EL (cell line): Measurements from ENCODE around the gene ZNF33B.
A peak's percentile ranks its signal among the peaks of the same experiment; 100 is the strongest.
"Not testable (repeated sequence)": the region's sequence is repeated elsewhere in the genome, so short reads cannot be mapped to it uniquely, and the experiment has no call there.

Experiments used
- DNase-seq: peaks from one replicate; pipeline ENCODE4 v3.0.0-alpha.2; 2016

Gene ZNF33B

GRCh38 chr10:42609872-42610271 is 28.5 kb downstream of the ZNF33B start:
- no peak for DNase-seq

DNA sequence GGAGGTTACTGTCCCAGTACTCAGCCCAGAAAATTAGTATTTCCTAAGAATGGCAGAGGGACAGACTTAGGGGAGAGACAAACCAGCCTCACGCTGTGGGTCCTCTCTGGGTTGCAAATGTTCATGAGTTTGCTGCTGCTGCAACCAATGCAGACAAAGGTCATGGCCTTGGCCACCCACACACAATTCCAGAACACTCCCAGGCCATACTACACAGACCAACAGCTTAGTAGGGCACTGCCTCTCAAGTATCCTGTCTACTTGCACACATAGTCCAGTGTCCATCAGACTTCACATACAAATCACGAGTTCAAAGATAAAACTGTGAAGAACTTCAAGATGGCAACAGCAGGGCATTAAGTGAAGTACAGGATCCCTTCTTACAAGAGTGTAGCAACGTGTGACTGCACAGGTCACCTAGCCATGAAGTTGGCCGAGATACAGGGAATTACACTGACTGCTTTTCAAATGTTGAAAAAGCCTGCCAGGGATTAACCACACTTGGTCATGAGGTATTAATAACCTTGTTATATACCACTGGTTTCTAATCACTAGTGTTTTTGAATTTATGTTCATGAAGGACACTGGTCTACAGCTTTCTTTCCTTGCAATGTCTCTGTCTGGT is 40.0 kb downstream of the ZNF33B start:
- DNase-seq: no peak

DNA sequence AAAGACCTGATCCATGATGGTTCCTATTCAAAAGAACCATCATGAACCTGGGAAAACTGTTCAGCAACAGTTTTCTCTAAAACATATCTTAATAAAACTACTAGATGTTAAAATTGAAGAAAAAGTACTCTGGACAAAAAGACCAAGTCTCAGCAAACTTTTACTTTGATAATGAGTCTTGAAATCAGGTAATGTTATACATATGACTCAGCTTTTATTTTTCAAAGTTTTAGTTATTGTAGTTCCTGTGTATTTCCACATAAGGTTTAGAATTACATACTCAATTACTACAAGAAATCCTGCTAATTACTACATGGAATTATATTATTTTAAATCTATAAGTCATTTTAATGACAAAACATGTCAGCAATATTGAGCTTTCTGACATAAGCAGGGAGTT is 42.2 kb downstream of the ZNF33B start:
- DNase-seq: no peak

GRCh38 chr10:42594246-42594650 is 44.1 kb downstream of the ZNF33B start:
- peak; percentile 24 for DNase-seq

DNA sequence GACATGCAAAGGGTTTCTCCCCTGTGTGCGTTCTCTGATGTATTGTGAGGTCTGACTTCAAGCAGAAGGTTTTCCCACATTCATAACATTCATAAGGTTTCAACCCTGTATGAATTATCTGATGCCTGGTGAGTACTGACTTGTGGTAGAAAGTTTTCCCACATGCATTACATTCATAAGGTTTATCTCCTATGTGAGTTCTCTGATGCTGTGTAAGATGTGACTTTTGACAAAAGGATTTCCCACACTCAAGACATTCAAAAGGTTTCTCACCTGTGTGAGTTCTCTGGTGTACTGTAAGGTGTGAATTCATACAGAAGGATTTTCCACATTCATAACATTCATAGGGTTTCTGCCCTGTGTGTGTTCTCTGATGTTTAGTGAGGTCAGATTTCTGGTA is 45.1 kb downstream of the ZNF33B start:
- no peak for DNase-seq

DNA sequence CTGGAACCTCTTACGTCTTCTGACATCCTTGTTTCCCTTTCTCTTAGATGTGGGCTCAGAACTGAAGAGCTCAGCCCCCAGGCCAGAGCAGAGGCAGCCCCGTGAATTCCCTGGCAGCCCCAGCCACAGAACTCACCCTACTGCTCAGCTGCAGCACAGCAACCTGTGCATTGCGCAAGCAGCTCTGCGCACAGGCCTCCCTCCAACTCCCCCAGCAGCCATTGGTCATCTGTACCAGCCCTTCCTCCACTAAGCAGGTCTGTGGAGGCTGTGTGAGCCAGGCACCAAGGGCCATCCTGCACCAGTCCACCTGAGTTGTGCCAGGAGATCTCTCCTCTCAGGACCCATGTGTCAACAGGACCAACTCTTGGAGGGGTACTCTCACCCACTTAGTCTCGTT is 54.5 kb downstream of the ZNF33B start:
- DNase-seq: no peak

DNA sequence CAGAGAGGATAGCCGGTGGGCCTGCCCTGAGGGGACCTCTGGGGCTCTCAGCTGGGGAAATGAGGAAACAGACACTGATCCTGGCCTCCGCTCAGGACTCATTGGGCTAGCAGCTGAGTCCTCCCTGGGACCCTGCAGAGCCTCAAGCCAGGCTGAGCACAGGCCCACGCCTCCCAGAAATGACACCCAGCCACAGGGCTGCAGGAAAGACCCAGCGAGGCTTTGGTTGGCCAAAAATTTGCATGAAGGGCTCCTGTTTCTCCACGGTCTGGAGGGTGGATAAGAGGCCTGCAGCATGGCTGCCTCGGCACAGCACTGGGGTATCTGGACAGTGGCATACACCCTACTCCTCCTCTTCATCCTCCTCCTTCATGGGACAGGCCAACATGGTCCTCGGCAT is 60.4 kb downstream of the ZNF33B start:
- no peak for DNase-seq

- no peak for DNase-seq
Measured at GRCh38 chr10:42576338-42576737, 62.0 kb downstream of the ZNF33B start.

DNA sequence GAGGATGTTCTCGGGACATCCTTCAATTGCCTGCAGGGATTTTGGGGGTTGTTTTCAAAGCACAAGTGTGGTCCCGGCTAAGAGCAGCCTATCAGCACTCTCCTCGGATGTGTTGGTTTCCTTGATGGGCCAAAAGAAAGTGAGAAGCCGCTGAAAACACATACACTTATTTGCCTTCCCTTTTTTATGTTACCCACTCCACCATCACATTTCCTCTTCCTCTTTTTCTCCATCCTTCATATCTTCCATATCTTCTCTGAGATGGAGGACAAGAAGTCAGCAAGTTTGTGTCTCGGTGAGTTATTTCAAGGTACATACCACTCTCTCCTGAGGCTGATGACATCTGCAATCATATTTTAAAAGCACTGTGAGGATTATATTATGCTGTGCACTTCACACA is 64.0 kb downstream of the ZNF33B start:
- no peak for DNase-seq

DNA sequence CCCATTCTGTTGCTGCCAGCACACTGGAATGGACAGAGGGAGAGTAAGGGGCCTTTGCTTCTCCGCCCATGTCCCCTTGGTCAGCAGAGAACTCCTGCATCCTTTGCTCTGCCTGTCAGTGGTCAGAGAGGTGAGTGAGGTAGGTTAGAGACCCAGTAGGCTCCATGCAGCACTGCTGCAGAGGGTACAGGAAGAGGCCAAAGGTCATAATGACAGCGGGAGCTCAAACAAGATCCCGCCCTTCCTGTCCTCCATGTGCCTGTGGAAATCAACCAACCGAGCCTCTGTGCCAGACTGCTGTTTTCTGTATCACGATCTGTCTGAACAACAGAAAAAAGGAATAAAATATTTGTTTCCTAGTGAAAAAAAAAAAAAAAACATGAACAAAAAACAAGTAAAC is 81.4 kb downstream of the ZNF33B start:
- no peak for DNase-seq

DNA sequence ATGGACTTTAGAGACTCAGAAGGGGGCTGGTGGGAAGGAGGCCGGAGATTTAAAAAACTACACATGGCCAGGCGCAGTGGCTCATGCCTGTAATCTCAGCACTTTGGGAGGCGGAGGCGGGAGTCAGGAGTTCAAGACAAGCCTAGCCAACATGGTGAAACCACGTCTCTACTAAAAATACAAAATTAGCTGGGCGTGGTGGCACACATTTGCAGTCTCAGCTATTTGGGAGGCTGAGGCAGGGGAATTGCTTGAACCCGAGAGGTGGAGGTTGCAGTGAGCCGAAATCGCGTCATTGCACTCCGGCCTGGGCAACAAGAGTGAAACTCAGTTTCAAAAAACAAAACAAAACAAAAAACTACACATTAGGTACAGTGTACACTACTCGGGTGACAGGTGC is 84.8 kb downstream of the ZNF33B start:
- not testable (repeated sequence) for DNase-seq

GRCh38 chr10:42553064-42553407 is 85.3 kb downstream of the ZNF33B start:
- no peak for DNase-seq

- DNase-seq: peak; percentile 97
Measured at GRCh38 chr10:42552188-42553063, 85.9 kb downstream of the ZNF33B start.

- DNase-seq: no peak
Measured at GRCh38 chr10:42551582-42552187, 86.7 kb downstream of the ZNF33B start.

- DNase-seq: no peak
Measured at GRCh38 chr10:42549851-42550250, 88.5 kb downstream of the ZNF33B start.

DNA sequence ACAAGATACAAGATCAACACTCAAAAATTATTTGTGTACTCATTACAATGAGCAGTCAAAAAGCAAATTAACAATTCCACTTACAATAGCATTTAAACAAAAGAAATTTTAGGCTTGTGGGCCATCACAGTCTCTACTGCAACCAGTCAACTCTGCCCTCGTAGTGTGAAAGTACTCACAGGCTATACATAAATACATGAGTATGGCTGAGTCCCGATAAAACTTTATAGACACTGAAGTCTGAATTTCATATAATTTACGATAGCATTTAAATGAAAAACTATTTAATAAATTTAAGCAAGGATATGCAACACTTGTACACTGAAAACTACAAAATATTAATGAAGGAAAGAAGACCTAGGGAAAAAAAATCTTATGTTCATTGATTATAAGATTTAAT is 90.1 kb downstream of the ZNF33B start:
- DNase-seq: no peak

GRCh38 chr10:42544945-42545344 is 93.4 kb downstream of the ZNF33B start:
- DNase-seq: no peak

DNA sequence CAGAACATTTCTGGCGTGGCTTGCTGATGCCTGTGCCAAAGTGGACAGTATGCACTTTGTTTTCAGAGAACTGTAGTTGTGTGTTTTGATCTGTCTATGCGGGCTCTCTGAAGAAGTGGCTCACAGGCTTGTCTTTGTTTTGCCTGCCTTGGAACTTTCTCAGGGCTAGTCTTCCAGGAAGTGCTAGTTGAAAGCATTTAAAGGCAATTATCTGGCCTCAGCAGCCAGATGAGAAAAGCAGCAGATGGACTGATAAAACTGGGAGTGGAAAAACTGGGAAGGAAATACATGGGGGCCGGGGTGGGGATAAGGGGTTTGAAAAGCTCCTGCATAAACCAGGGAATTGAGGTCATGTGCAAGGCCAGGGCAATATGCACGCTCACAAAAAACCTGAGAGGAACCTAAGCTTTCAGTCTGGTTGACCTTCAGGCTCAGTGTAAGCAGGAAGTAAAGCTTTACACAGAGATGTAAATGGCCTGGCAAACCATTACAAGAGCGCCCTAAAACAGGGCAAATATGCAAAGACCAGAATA is 94.5 kb downstream of the ZNF33B start:
- DNase-seq: no peak
